Liver (tissue), 9 donors: ENCODE results near the gene GRPEL2. TPM values are rescaled to one million over a fixed set of nuclear protein-coding genes. Genes with fewer than 3 reads are reported as not detected.

ENCODE experiments used
- DNase-seq: peaks from one replicate; pipeline ENCODE4 v3.0.0-alpha.2; 2017; ENCODE audit warnings: low spot score
- H3K27ac ChIP-seq, 2 donors: one replicate each; pipeline ENCODE4 v1.7.0; 2013; ENCODE audit warnings: inconsistent platforms in 2 of 2, low read length in 2 of 2, control low read depth in 1 of 2, low read depth in 1 of 2, mild to moderate bottlenecking in 1 of 2
- H3K27me3 ChIP-seq, 4 donors: one replicate each; pipeline versions ENCODE4 v1.6.1 to v1.7.0; 2013; ENCODE audit warnings: low read length in 3 of 4, inconsistent platforms in 1 of 4, mild to moderate bottlenecking in 1 of 4, moderate library complexity in 1 of 4; ENCODE audit not compliant: control insufficient read depth in 4 of 4, insufficient read depth in 4 of 4
- H3K36me3 ChIP-seq, 4 donors: one replicate each; pipeline versions ENCODE4 v1.6.1 to v1.7.0; 2013; ENCODE audit warnings: low read length in 3 of 4, mild to moderate bottlenecking in 3 of 4, low read depth in 1 of 4, moderate library complexity in 1 of 4; ENCODE audit not compliant: control insufficient read depth in 4 of 4, insufficient read depth in 3 of 4
- H3K4me1 ChIP-seq, 4 donors: one replicate each; pipeline versions ENCODE4 v1.6.1 to v1.7.0; 2013; ENCODE audit warnings: low read length in 3 of 4, mild to moderate bottlenecking in 3 of 4, moderate library complexity in 1 of 4; ENCODE audit not compliant: control insufficient read depth in 4 of 4, insufficient read depth in 4 of 4
- H3K4me3 ChIP-seq, 3 donors: one replicate each; pipeline versions ENCODE4 v1.6.1 to v1.7.0; 2013; ENCODE audit warnings: low read length in 3 of 3, control low read depth in 1 of 3, low read depth in 1 of 3, mild to moderate bottlenecking in 1 of 3
- H3K9ac ChIP-seq, 2 donors: one replicate each; pipeline ENCODE4 v1.7.0; 2013; ENCODE audit warnings: low read length in 2 of 2, mild to moderate bottlenecking in 2 of 2, moderate library complexity in 2 of 2, control low read depth in 1 of 2, low read depth in 1 of 2
- H3K9me3 ChIP-seq, 4 donors: one replicate each; pipeline versions ENCODE4 v1.6.1 to v1.7.0; 2013; ENCODE audit warnings: low read length in 3 of 4; ENCODE audit not compliant: control insufficient read depth in 4 of 4
- ATF3 ChIP-seq: IDR thresholded peaks from 2 replicates; pipeline ENCODE4 v1.6.1; 2016; ENCODE audit warnings: antibody characterized with exemption
- CTCF ChIP-seq: fragments of 150-350 bp; IDR thresholded peaks from 2 replicates; pipeline ENCODE4 v1.5.1; 2017; ENCODE audit warnings: improper control_type of control experiment, low read depth, low read length; ENCODE audit not compliant: missing input control
- EGR1 ChIP-seq, 2 donors: IDR thresholded peaks; 2 replicates each; pipeline ENCODE4 v1.6.1; 2016 to 2018; ENCODE audit warnings: antibody characterized with exemption in 2 of 2, low read depth in 2 of 2
- FOXA1 ChIP-seq: IDR thresholded peaks from 2 replicates; pipeline ENCODE4 v1.6.1; 2016; ENCODE audit warnings: antibody characterized with exemption
- FOXA2 ChIP-seq: IDR thresholded peaks from 2 replicates; pipeline ENCODE4 v1.6.1; 2016; ENCODE audit warnings: antibody characterized with exemption
- GABPA ChIP-seq, 2 donors: IDR thresholded peaks in 1 of 2; conservative IDR thresholded peaks in 1 of 2; 2 replicates each; pipeline ENCODE4 v1.6.1; 2016; ENCODE audit warnings: antibody characterized with exemption in 2 of 2, mild to moderate bottlenecking in 1 of 2, moderate library complexity in 1 of 2
- HNF4A ChIP-seq, 2 donors: conservative IDR thresholded peaks; 2 replicates each; pipeline ENCODE4 v1.6.1; 2016; ENCODE audit warnings: antibody characterized with exemption in 2 of 2, mild to moderate bottlenecking in 2 of 2
- HNF4G ChIP-seq: IDR thresholded peaks from 2 replicates; pipeline ENCODE4 v1.6.1; 2016; ENCODE audit warnings: antibody characterized with exemption
- JUND ChIP-seq, 2 donors: IDR thresholded peaks; 2 replicates each; pipeline ENCODE4 v1.6.1; 2016; ENCODE audit warnings: antibody characterized with exemption in 2 of 2
- MAX ChIP-seq: IDR thresholded peaks from 2 replicates; pipeline ENCODE4 v1.6.1; 2016; ENCODE audit warnings: antibody characterized with exemption
- NR2F2 ChIP-seq: IDR thresholded peaks from 2 replicates; pipeline ENCODE4 v1.6.1; 2016; ENCODE audit warnings: antibody characterized with exemption
- RAD21 ChIP-seq, 2 donors: IDR thresholded peaks; 2 replicates each; pipeline ENCODE4 v1.6.1; 2016; ENCODE audit warnings: antibody characterized with exemption in 2 of 2, mild to moderate bottlenecking in 2 of 2
- REST ChIP-seq: IDR thresholded peaks from 2 replicates; pipeline ENCODE4 v1.6.1; 2016; ENCODE audit warnings: antibody characterized with exemption, mild to moderate bottlenecking
- RXRA ChIP-seq, 2 donors: IDR thresholded peaks; 2 replicates each; pipeline ENCODE4 v1.6.1; 2017 to 2018; ENCODE audit warnings: antibody characterized with exemption in 2 of 2, mild to moderate bottlenecking in 1 of 2
- SP1 ChIP-seq: IDR thresholded peaks from 2 replicates; pipeline ENCODE4 v1.6.1; 2018; ENCODE audit warnings: antibody characterized with exemption, mild to moderate bottlenecking
- TAF1 ChIP-seq: conservative IDR thresholded peaks from 2 replicates; pipeline ENCODE4 v1.6.1; 2016; ENCODE audit warnings: antibody characterized with exemption, mild to moderate bottlenecking
- YY1 ChIP-seq: IDR thresholded peaks from 2 replicates; pipeline ENCODE4 v1.6.1; 2016; ENCODE audit warnings: antibody characterized with exemption, mild to moderate bottlenecking
- ZBTB33 ChIP-seq: IDR thresholded peaks from 2 replicates; pipeline ENCODE4 v1.6.1; 2016; ENCODE audit warnings: antibody characterized with exemption
- WGBS: extraction: QIAGEN DNeasy Blood & Tissue Kit; methylation state at CpG from one replicate; pipeline ENCODE4 v1.1.7; 2013; 5-methylcytosine and 5-hydroxymethylcytosine counted together
- polyA plus RNA-seq, 2 donors: library from polyadenylated mRNA; stranded (reverse) in 1 of 2; unstranded in 1 of 2; fragments of 200-250 nt in 1 of 2; fragments of >200 nt in 1 of 2; fragmentation: Nextera tagmentation in 1 of 2; extraction: Ambion mirVana in 1 of 2; gene quantifications; one replicate each; pipeline versions ENCODE4 v1.2.1 to v1.2.3, GENCODE V29; 2013 to 2015
- total RNA-seq, 2 donors: library from RNA; depleted of rRNA; stranded (reverse); fragments of >200 nt; gene quantifications; one replicate each; pipeline ENCODE4 v1.2.3, GENCODE V29; 2014
- donor health status: healthy.
- donor health status: healthy.
- donor health status: healthy.
- donor health status: healthy.
- donor health status: healthy.

Gene GRPEL2
- total and polyA plus RNA-seq, 4 donors = 2.5 to 9.5 (median 4.8) TPM

GRCh38 chr5:149367972-149368645 lies 22.8 kb downstream of the GRPEL2 start:
- no peak overlapping the region for H3K9ac ChIP-seq
- no peaks in the 10 kb centered on the region for H3K9me3 ChIP-seq
- WGBS = 90% methylated on average over 22 of the region's 22 CpGs
- no peak overlapping the region for H3K4me3 ChIP-seq
- no peaks in the 10 kb centered on the region for H3K36me3 ChIP-seq
- H3K27me3 ChIP-seq = no peaks in the 10 kb centered on the region
- TF ChIP-seq FOXA1 (no peak), MAX (no peak), EGR1 (IDR thresholded peaks at IDR 0.05; ENCODE audit: low read depth in 2 of 2) (no peak), NR2F2 (no peak), GABPA (IDR thresholded peaks at IDR 0.05 in 1 of 2, conservative IDR thresholded peaks at IDR 0.05 in 1 of 2) (no peak), REST (no peak), JUND (IDR thresholded peaks at IDR 0.05) (no peak), RXRA (IDR thresholded peaks at IDR 0.05) (no peak), RAD21 (IDR thresholded peaks at IDR 0.05) (no peak), SP1 (no peak), YY1 (no peak), TAF1 (no peak), ATF3 (no peak), CTCF (no peak), HNF4G (no peak), FOXA2 (no peak), ZBTB33 (no peak), HNF4A (conservative IDR thresholded peaks at IDR 0.05) (no peak)
- H3K27ac ChIP-seq = no peak overlapping the region
- no peaks in the 10 kb centered on the region for H3K4me1 ChIP-seq
- DNase-seq = no peak
